ENCODE results near the gene LAMTOR2. TPM values are rescaled to one million over a fixed set of nuclear protein-coding genes. Genes with fewer than 3 reads are reported as not detected.

Gene LAMTOR2
- total and polyA plus RNA-seq, 2 donors (not counting 1 experiment from before 2014, with no cell fraction given), result 56.3 to 84.7 TPM

DNA sequence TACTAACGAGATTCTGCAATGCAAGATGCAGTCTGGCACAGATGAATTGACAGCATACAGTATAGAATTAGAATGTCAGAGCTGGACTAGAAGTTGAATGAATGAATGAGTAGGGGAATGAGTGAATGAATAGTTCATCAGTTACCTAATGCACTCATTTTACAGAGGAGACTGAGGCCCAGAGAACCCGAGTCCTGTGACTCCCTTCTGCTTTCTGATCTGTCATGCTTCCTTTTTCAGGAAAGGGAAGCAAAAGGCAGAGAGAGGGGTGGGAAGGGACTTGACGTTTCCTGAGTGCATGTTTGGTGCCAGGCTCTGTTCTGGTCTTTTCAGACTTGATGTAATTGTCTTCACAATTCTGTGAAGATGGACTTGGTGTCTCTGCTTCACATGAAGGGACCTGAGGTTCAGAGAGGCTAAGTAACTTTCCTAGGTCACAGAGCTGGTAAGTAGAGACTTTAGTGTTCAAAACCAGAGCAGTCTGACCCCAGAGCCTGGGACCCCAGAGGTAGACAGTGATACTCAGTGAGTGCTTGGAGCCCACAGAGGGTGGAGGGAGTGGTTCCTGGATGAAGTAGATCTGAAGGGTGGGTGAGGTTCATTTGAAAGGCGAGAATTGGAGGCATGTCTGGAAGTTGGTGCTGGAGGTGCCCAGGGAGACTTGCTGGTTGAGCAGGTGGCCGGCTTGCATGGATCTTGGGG is 35.7 kb downstream of the LAMTOR2 start:
- no peaks in the 10 kb centered on the region for H3K27me3 ChIP-seq (ENCODE audit: control insufficient read depth, insufficient read depth, low read length)
- H2AFZ ChIP-seq (ENCODE audit: low read length), result no peak overlapping the region
- H3K27ac ChIP-seq (ENCODE audit: insufficient read depth, low read length), result no peak overlapping the region
- no peaks in the 10 kb centered on the region for H3K36me3 ChIP-seq (ENCODE audit: control insufficient read depth, insufficient read depth, low read length)
- H3K4me1 ChIP-seq (ENCODE audit: control insufficient read depth, extremely low read depth, insufficient read depth, low read length), result peaks cover 3% of the 10 kb centered on the region
- no peak overlapping the region for H3K4me3 ChIP-seq (replicated peaks in 1 of 4; ENCODE audit: control extremely low read depth in 1 of 4, insufficient read depth in 1 of 4, low read depth in 3 of 4, low read length in 4 of 4)
- no peak for DNase-seq (ENCODE audit: low read depth in 2 of 2)
- no peaks in the 10 kb centered on the region for H3K79me2 ChIP-seq (ENCODE audit: control insufficient read depth, insufficient read depth, low read length)
- no peaks in the 10 kb centered on the region for H3K9me3 ChIP-seq (ENCODE audit: control insufficient read depth, insufficient read depth, low read depth, low read length)
- TF ChIP-seq CTCF (conservative IDR thresholded peaks at IDR 0.05 in 1 of 2, IDR thresholded peaks at IDR 0.05 in 1 of 2; ENCODE audit: low read depth in 1 of 2, low read length in 2 of 2), result no peak
- no peak for TF ChIP-seq EZH2 (IDR thresholded peaks at IDR 0.05; ENCODE audit: low read length, missing control alignments)
- no peak overlapping the region for H3K4me2 ChIP-seq (ENCODE audit: extremely low read depth, insufficient read depth, low read length)
- H3K9ac ChIP-seq (ENCODE audit: insufficient read depth, low read length), result no peak overlapping the region
- no peaks in the 10 kb centered on the region for H4K20me1 ChIP-seq (ENCODE audit: control insufficient read depth, extremely low read depth, insufficient read depth, low read length)

DNA sequence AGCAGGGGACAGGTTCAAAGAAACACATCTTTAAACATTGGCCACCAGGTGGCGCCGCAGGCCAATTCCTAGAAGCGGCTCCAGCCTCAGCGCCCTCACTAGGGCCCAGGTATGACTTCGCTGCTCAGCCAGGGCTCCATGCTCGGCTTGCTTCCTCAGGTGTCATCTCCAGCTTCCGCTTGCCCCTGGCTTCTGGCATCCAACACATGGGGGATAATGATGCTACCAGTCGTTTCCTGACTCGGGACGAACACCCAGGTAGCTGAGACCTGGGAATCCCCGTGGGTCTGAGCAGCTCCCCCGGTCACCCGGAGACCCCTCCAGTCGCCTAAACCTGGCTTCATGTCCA is 36.2 kb downstream of the LAMTOR2 start:
- no peak overlapping the region for H3K9ac ChIP-seq (ENCODE audit: insufficient read depth, low read length)
- H3K79me2 ChIP-seq (ENCODE audit: control insufficient read depth, insufficient read depth, low read length), result no peaks in the 10 kb centered on the region
- H3K4me3 ChIP-seq (replicated peaks in 1 of 4; ENCODE audit: control extremely low read depth in 1 of 4, insufficient read depth in 1 of 4, low read depth in 3 of 4, low read length in 4 of 4), result no peak overlapping the region
- H3K4me1 ChIP-seq (ENCODE audit: control insufficient read depth, extremely low read depth, insufficient read depth, low read length), result peaks cover 3% of the 10 kb centered on the region
- H3K27ac ChIP-seq (ENCODE audit: insufficient read depth, low read length), result no peak overlapping the region
- H3K36me3 ChIP-seq (ENCODE audit: control insufficient read depth, insufficient read depth, low read length), result no peaks in the 10 kb centered on the region
- no peak for TF ChIP-seq EZH2 (IDR thresholded peaks at IDR 0.05; ENCODE audit: low read length, missing control alignments)
- TF ChIP-seq CTCF (conservative IDR thresholded peaks at IDR 0.05 in 1 of 2, IDR thresholded peaks at IDR 0.05 in 1 of 2; ENCODE audit: low read depth in 1 of 2, low read length in 2 of 2), result peak; percentile 63 to 69
- no peak overlapping the region for H2AFZ ChIP-seq (ENCODE audit: low read length)
- H4K20me1 ChIP-seq (ENCODE audit: control insufficient read depth, extremely low read depth, insufficient read depth, low read length), result no peaks in the 10 kb centered on the region
- H3K9me3 ChIP-seq (ENCODE audit: control insufficient read depth, insufficient read depth, low read depth, low read length), result no peaks in the 10 kb centered on the region
- DNase-seq (ENCODE audit: low read depth in 2 of 2), result peak; percentile 61 to 78
- no peak overlapping the region for H3K4me2 ChIP-seq (ENCODE audit: extremely low read depth, insufficient read depth, low read length)
- H3K27me3 ChIP-seq (ENCODE audit: control insufficient read depth, insufficient read depth, low read length), result no peaks in the 10 kb centered on the region

DNA sequence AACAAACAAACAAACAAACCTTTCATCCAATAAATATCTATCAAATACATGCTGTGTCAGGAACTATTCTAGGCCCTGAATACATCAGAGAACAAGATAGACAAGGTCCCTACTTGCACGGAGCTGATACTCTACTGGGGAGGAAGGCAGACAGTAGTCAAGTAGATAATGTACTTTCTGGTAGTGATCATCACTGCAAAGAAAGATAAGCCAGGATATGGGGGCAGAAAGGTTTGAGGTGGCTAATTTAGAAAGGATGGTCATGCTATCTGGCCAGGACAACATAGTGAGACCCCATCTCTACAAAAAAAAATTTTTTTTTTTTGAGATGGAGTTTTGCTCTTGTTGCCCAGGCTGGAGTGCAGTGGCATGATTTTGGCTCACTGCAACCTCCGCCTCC is 37.0 kb downstream of the LAMTOR2 start:
- Histone ChIP-seq H3K9me3 (ENCODE audit: control insufficient read depth, insufficient read depth, low read depth, low read length) (no peaks in the 10 kb centered on the region), H3K4me3 (replicated peaks in 1 of 4; ENCODE audit: control extremely low read depth in 1 of 4, insufficient read depth in 1 of 4, low read depth in 3 of 4, low read length in 4 of 4) (no peak overlapping the region), H3K4me2 (ENCODE audit: extremely low read depth, insufficient read depth, low read length) (no peak overlapping the region), H3K9ac (ENCODE audit: insufficient read depth, low read length) (no peak overlapping the region), H4K20me1 (ENCODE audit: control insufficient read depth, extremely low read depth, insufficient read depth, low read length) (no peaks in the 10 kb centered on the region), H3K27me3 (ENCODE audit: control insufficient read depth, insufficient read depth, low read length) (no peaks in the 10 kb centered on the region), H3K4me1 (ENCODE audit: control insufficient read depth, extremely low read depth, insufficient read depth, low read length) (peaks cover 3% of the 10 kb centered on the region), H2AFZ (ENCODE audit: low read length) (no peak overlapping the region), H3K36me3 (ENCODE audit: control insufficient read depth, insufficient read depth, low read length) (no peaks in the 10 kb centered on the region), H3K79me2 (ENCODE audit: control insufficient read depth, insufficient read depth, low read length) (no peaks in the 10 kb centered on the region), H3K27ac (ENCODE audit: insufficient read depth, low read length) (no peak overlapping the region)
- no peak for TF ChIP-seq EZH2 (IDR thresholded peaks at IDR 0.05; ENCODE audit: low read length, missing control alignments)
- TF ChIP-seq CTCF (conservative IDR thresholded peaks at IDR 0.05 in 1 of 2, IDR thresholded peaks at IDR 0.05 in 1 of 2; ENCODE audit: low read depth in 1 of 2, low read length in 2 of 2), result no peak
- DNase-seq (ENCODE audit: low read depth in 2 of 2), result no peak

Data from fibroblast of lung (primary cell).